ENCODE measurements around the gene CDK19.
"Not testable (repeated sequence)": the region's sequence is repeated elsewhere in the genome, so short reads cannot be mapped to it uniquely, and the experiment has no call there.

Gene CDK19

DNA sequence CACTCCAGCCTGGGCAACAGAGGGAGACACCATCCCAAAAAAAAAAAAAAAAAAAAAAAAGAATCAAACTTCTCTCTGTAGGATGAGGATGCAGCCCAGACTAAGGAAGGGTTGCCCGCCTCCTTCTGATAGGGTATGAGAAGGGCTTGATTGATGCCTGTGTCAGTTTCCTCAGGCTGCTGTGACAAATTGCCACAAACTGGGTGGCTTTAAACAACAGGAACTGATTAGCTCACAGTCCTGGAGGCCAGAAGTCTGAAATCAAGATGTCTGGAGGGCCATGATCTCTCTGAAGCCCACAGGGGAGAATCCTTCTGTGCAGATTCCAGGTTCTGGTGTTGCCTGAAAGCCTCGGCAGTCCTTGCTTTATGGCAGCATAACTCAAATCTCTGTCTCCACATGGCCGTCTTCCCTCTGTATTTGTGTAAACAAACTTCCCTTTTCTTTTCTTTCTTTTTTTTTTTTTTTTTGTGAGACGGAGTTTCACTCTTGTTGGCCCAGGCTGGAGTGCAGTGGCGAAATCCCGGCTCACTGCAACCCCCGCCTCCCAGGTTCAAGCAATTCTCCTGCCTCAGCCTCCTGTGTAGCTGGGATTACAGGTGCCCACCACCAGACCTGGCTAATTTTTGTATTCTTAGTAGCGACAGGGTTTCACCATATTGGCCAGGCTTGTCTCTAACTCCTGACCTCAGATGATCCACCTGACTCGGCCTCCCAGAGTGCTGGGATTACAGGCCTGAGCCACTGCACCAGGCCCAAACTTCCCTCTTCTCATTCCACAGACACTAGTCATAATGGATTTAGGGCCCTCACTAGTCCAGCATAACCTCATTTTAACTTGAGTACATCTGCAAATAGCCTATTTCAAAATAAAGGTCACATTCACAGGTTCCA, 11.2 kb upstream of the CDK19 start:
- CTCF ChIA-PET, result interaction anchor here (1.2 kb wide), 1 partner anchor 52 kb away, joined by 3 read pairs; no protein-coding TSS in a partner anchor
- DNase-seq, result no peak
- Mint-ChIP-seq H3K4me3 (no peak overlapping the region), H3K27me3 (peaks cover 11% of the 10 kb centered on the region), H3K27ac (no peak overlapping the region), H3K36me3 (no peaks in the 10 kb centered on the region), H3K4me1 (peaks cover 10% of the 10 kb centered on the region), H3K9me3 (no peaks in the 10 kb centered on the region)

GRCh38 chr6:110823146-110823545, 7.9 kb upstream of the CDK19 start:
- Mint-ChIP-seq H3K36me3 (peaks cover 3% of the 10 kb centered on the region), H3K4me1 (peaks cover 36% of the 10 kb centered on the region), H3K27ac (no peak overlapping the region), H3K4me3 (no peak overlapping the region), H3K9me3 (no peaks in the 10 kb centered on the region), H3K27me3 (peaks cover 11% of the 10 kb centered on the region)
- DNase-seq, result no peak
- CTCF ChIA-PET, result no interaction called here

DNA sequence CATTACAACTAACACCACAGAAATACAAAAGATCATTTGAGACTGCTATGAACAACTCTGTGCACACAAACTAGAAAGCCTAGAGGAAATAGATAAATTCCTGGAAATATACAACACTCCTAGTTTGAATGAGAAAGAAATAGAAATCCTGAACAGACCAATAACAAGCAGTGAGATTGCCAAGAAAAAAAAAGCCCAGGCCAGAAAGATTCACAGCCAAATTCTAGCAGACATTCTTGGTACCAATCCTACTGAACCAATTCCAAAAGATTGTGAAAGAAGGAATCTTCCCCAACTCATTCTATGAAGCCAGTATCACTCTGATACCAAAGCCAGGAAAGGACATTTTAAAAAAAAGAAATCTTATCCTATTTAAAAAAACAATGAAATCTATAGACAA, 7.0 kb upstream of the CDK19 start:
- H3K4me1 Mint-ChIP-seq, result peaks cover 44% of the 10 kb centered on the region
- no peak for DNase-seq
- no peak overlapping the region for H3K4me3 Mint-ChIP-seq
- H3K9me3 Mint-ChIP-seq, result no peaks in the 10 kb centered on the region
- H3K27me3 Mint-ChIP-seq, result peaks cover 11% of the 10 kb centered on the region
- peaks cover 3% of the 10 kb centered on the region for H3K36me3 Mint-ChIP-seq
- H3K27ac Mint-ChIP-seq, result no peak overlapping the region
- CTCF ChIA-PET, result no interaction called here

GRCh38 chr6:110816677-110817076, 1.4 kb upstream of the CDK19 start:
- H3K27ac Mint-ChIP-seq, result peak overlapping the region; percentile 99
- H3K9me3 Mint-ChIP-seq, result no peaks in the 10 kb centered on the region
- H3K4me1 Mint-ChIP-seq, result peaks cover 65% of the 10 kb centered on the region
- DNase-seq, result peak; percentile 28
- CTCF ChIA-PET, result interaction anchor here (1.0 kb wide), 1 partner anchor 61 kb away, joined by 3 read pairs; no protein-coding TSS in a partner anchor
- peaks cover 9% of the 10 kb centered on the region for H3K36me3 Mint-ChIP-seq
- peak overlapping the region; percentile 99 for H3K4me3 Mint-ChIP-seq
- H3K27me3 Mint-ChIP-seq, result no peaks in the 10 kb centered on the region

DNA sequence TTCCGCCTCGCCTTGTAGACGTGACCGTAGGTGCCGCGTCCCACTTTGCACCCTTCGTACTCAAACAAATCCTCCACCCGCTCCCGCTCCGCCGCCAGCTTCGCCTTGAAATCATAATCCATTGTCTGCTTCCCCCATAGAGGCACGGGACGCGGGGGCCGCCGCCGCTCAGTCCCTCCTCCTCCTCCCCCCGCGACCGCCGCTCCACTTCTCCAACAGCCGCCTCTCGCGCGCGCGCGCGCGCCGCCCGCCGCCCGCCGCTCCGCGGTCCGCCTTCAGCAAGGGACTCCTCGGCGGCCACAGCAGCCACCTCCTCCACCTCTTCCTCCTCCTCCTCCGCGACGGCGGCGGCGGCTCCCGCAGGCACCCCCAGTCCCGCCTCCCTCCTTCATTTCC, 256 bp downstream of the CDK19 start:
- Mint-ChIP-seq H3K9me3 (no peaks in the 10 kb centered on the region), H3K27me3 (no peaks in the 10 kb centered on the region), H3K4me1 (peaks cover 53% of the 10 kb centered on the region), H3K4me3 (peak overlapping the region; percentile 99), H3K27ac (peak overlapping the region; percentile 99), H3K36me3 (peaks cover 6% of the 10 kb centered on the region)
- CTCF ChIA-PET, result interaction anchor here (1.1 to 2.9 kb wide), 3 partner anchors 58 to 133 kb away, joined by 4 to 27 read pairs (median 5); no protein-coding TSS in a partner anchor
- DNase-seq, result no peak

- H3K9me3 Mint-ChIP-seq, result no peaks in the 10 kb centered on the region
- peak overlapping the region; percentile 99 for H3K4me3 Mint-ChIP-seq
- DNase-seq, result peak; percentile 74
- CTCF ChIA-PET, result interaction anchor here (0.9 to 2.9 kb wide), 7 partner anchors 60 to 286 kb away, joined by 3 to 27 read pairs (median 4); partner anchors contain the start of gene AMD1
- H3K27me3 Mint-ChIP-seq, result no peaks in the 10 kb centered on the region
- H3K4me1 Mint-ChIP-seq, result peaks cover 46% of the 10 kb centered on the region
- peak overlapping the region; percentile 99 for H3K27ac Mint-ChIP-seq
- peaks cover 8% of the 10 kb centered on the region for H3K36me3 Mint-ChIP-seq
Measured at GRCh38 chr6:110814102-110815014, 911 bp downstream of the CDK19 start.

DNA sequence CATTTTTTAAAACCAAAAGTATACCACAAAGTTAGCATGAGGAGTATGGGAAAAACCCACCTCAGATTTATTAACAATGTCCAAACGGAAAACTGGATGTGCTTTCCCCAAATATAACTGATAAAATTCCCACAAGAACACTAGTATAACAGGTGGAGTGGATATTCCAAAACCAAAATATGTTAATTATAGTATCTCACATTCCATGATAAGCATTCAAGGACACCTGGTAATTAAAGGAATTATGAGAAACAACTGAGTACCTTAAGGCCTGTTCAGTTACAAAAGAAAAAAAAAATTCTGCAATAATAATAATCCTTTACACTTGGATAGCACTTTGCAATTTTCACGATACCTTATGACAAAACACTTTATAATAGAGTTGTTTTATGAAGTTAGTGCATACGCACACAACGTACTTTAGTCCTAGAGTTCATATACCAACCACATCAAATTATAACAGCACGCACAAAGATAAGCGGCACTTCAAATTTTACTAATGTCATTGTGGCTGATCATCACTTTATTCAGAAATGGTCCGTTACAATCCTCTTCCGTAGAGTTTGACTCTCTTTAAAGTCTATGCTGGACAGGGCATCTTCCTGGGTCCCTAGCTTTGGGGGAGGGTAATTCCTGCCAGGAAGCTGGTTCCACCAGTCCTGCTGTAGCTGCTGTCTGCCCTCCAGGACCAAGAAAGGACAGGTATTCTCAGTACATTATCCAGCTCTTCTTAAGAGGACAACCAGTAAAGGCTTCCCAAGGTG, 1.7 kb downstream of the CDK19 start:
- H3K9me3 Mint-ChIP-seq, result no peaks in the 10 kb centered on the region
- DNase-seq, result no peak
- H3K4me3 Mint-ChIP-seq, result peak overlapping the region; percentile 95
- peaks cover 42% of the 10 kb centered on the region for H3K4me1 Mint-ChIP-seq
- CTCF ChIA-PET, result interaction anchor here (0.9 to 2.9 kb wide), 6 partner anchors 61 to 285 kb away, joined by 3 to 27 read pairs (median 4); partner anchors contain the start of gene AMD1
- H3K27ac Mint-ChIP-seq, result peak overlapping the region; percentile 94
- peaks cover 8% of the 10 kb centered on the region for H3K36me3 Mint-ChIP-seq
- H3K27me3 Mint-ChIP-seq, result no peaks in the 10 kb centered on the region

- no peak for DNase-seq
- Mint-ChIP-seq H3K27ac (no peak overlapping the region), H3K9me3 (no peaks in the 10 kb centered on the region), H3K4me3 (no peak overlapping the region), H3K27me3 (no peaks in the 10 kb centered on the region), H3K36me3 (peaks cover 8% of the 10 kb centered on the region), H3K4me1 (peaks cover 37% of the 10 kb centered on the region)
- CTCF ChIA-PET, result no interaction called here
Measured at GRCh38 chr6:110812719-110813118, 2.5 kb downstream of the CDK19 start.

DNA sequence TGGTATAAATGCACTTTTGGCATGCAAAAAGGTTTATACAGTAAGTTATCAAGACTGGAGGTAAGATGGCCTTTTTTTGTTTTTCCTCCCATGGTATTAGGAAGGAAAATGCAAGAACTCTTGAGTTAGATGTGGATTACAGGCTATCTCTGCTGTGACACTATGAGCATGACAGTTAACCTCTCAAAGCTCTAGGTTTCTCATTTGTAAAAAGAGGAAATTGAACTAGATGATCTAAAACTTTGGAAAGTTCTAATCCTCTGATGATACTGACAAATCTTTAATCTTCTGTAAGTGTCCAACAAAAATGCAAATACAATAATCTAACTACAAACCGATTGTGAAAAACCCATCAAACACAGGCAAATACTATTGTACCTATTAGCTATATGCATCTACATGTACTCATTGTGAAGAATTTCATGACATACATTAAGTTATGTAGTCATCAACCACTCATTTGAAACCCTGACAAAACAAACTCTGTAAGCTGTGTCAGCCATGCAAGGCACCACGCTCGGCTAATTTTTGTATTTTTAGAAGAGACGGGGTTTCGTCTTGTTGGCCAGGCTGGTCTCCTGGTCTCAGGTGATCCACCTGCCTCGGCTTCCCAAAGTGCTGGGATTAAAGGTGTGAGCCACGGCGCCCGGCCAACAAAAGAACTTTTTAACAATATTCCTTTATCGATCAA, 4.2 kb downstream of the CDK19 start:
- Mint-ChIP-seq H3K4me3 (no peak overlapping the region), H3K9me3 (no peaks in the 10 kb centered on the region), H3K27ac (no peak overlapping the region), H3K4me1 (peaks cover 23% of the 10 kb centered on the region), H3K36me3 (peaks cover 10% of the 10 kb centered on the region), H3K27me3 (no peaks in the 10 kb centered on the region)
- no peak for DNase-seq
- CTCF ChIA-PET, result interaction anchor here (0.6 to 1.3 kb wide), 3 partner anchors 64 to 129 kb away, joined by 3 to 4 read pairs (median 4); no protein-coding TSS in a partner anchor

GRCh38 chr6:110809792-110810191, 5.5 kb downstream of the CDK19 start:
- Mint-ChIP-seq H3K4me1 (peaks cover 25% of the 10 kb centered on the region), H3K27ac (no peak overlapping the region), H3K4me3 (no peak overlapping the region), H3K36me3 (peaks cover 15% of the 10 kb centered on the region), H3K9me3 (no peaks in the 10 kb centered on the region), H3K27me3 (no peaks in the 10 kb centered on the region)
- CTCF ChIA-PET, result interaction anchor here (1.3 kb wide), 1 partner anchor 127 kb away, joined by 3 read pairs; no protein-coding TSS in a partner anchor
- no peak for DNase-seq

DNA sequence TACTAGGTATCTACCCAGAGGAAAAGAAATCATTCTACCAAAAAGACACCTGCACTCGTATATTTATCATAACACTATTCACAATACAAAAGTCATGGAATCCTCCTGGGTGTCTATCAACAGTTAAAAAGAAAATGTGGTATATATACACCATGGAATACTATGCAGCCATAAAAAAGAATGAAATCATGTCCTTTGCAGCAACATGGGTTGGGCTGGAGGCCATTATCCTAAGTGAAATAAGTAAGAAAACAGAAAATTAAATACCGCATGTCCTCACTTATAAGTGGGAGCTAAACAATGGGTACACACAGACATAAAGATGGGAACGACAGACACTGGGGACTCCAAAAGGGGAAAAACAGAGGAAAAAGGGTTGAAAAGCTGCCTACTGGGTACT, 13.1 kb downstream of the CDK19 start:
- H3K27ac Mint-ChIP-seq, H3K9me3 Mint-ChIP-seq, H3K27me3 Mint-ChIP-seq, CTCF ChIA-PET, DNase-seq, H3K4me3 Mint-ChIP-seq: not testable (repeated sequence)
- Mint-ChIP-seq H3K36me3 (peaks cover 25% of the 10 kb centered on the region), H3K4me1 (peaks cover 17% of the 10 kb centered on the region)

- H3K4me1 Mint-ChIP-seq, result peaks cover 15% of the 10 kb centered on the region
- H3K27me3 Mint-ChIP-seq, result no peaks in the 10 kb centered on the region
- CTCF ChIA-PET, result no interaction called here
- no peak for DNase-seq
- peaks cover 10% of the 10 kb centered on the region for H3K9me3 Mint-ChIP-seq
- H3K4me3 Mint-ChIP-seq, result no peak overlapping the region
- H3K27ac Mint-ChIP-seq, result no peak overlapping the region
- H3K36me3 Mint-ChIP-seq, result peaks cover 23% of the 10 kb centered on the region
Measured at GRCh38 chr6:110800839-110801196, 14.5 kb downstream of the CDK19 start.

- H3K4me1 Mint-ChIP-seq, result peaks cover 15% of the 10 kb centered on the region
- H3K27me3 Mint-ChIP-seq, result no peaks in the 10 kb centered on the region
- no peak for DNase-seq
- peaks cover 10% of the 10 kb centered on the region for H3K9me3 Mint-ChIP-seq
- H3K4me3 Mint-ChIP-seq, result no peak overlapping the region
- CTCF ChIA-PET, result no interaction called here
- H3K36me3 Mint-ChIP-seq, result peaks cover 22% of the 10 kb centered on the region
- H3K27ac Mint-ChIP-seq, result no peak overlapping the region
Measured at GRCh38 chr6:110800196-110800838, 15.0 kb downstream of the CDK19 start.

Measured in activated naive CD4-positive, alpha-beta T cell treated with anti-CD3 and anti-CD28 coated beads, Interleukin-2, amount 10 ng/mL, durations not matched to agents 7 days and 5 days (primary cell).